HEK293T (cell line): Measurements from ENCODE around the gene VPS37B.

Experiments used
- FOXA1 ChIP-seq: fragments of 450-650 bp; IDR thresholded peaks from 2 replicates; pipeline ENCODE4 v1.6.1; 2016; ENCODE audit warnings: mild to moderate bottlenecking
- NFRKB ChIP-seq: fragments of 450-650 bp; IDR thresholded peaks from 2 replicates; pipeline ENCODE4 v1.6.1; 2016; ENCODE audit warnings: mild to moderate bottlenecking, moderate library complexity
- SP1 ChIP-seq: fragments of 450-650 bp; IDR thresholded peaks from 2 replicates; pipeline ENCODE4 v1.6.1; 2017
- TARDBP ChIP-seq: fragments of 450-650 bp; IDR thresholded peaks from 2 replicates; pipeline ENCODE4 v1.6.1; 2016
- ZNF384 ChIP-seq: fragments of 450-650 bp; IDR thresholded peaks from 2 replicates; pipeline ENCODE4 v1.6.1; 2016

- TF ChIP-seq FOXA1, result no peak
- no peak for TF ChIP-seq TARDBP
- no peak for TF ChIP-seq ZNF384
- no peak for TF ChIP-seq SP1
- TF ChIP-seq NFRKB, result no peak
Observed at GRCh38 chr12:122888232-122888752, 7.6 kb downstream of the VPS37B start.
